ENCODE measurements around the gene TANC2. TPM values are rescaled to one million over a fixed set of nuclear protein-coding genes. Genes with fewer than 3 reads are reported as not detected.

The TANC2 gene
- total RNA-seq, 1 donor from 2014 or later, result 84.2 TPM

- no peak for FAIRE-seq
- no peak for TF ChIP-seq CTCF (IDR thresholded peaks at IDR 0.05; ENCODE audit: insufficient read depth, low read length, severe bottlenecking)
- H3K36me3 ChIP-seq (ENCODE audit: control insufficient read depth, insufficient read depth, low read length), result no peaks in the 10 kb centered on the region
- H3K4me3 ChIP-seq (ENCODE audit: low read depth, low read length), result no peak overlapping the region
- DNase-seq (ENCODE audit: low read depth), result no peak
- no peaks in the 10 kb centered on the region for H3K27me3 ChIP-seq (ENCODE audit: control insufficient read depth, insufficient read depth, low read length)
These were observed 42.5 kb upstream of the TANC2 start for GRCh38 chr17:62923258-62924150.

GRCh38 chr17:62925267-62925836, 40.7 kb upstream of the TANC2 start:
- TF ChIP-seq CTCF (IDR thresholded peaks at IDR 0.05; ENCODE audit: insufficient read depth, low read length, severe bottlenecking), result no peak
- H3K36me3 ChIP-seq (ENCODE audit: control insufficient read depth, insufficient read depth, low read length), result no peaks in the 10 kb centered on the region
- FAIRE-seq (no peak), DNase-seq (ENCODE audit: low read depth) (no peak)
- H3K4me3 ChIP-seq (ENCODE audit: low read depth, low read length), result no peak overlapping the region
- H3K27me3 ChIP-seq (ENCODE audit: control insufficient read depth, insufficient read depth, low read length), result no peaks in the 10 kb centered on the region

GRCh38 chr17:62927083-62927482, 39.0 kb upstream of the TANC2 start:
- no peaks in the 10 kb centered on the region for H3K36me3 ChIP-seq (ENCODE audit: control insufficient read depth, insufficient read depth, low read length)
- FAIRE-seq, result no peak
- no peak for TF ChIP-seq CTCF (IDR thresholded peaks at IDR 0.05; ENCODE audit: insufficient read depth, low read length, severe bottlenecking)
- H3K27me3 ChIP-seq (ENCODE audit: control insufficient read depth, insufficient read depth, low read length), result no peaks in the 10 kb centered on the region
- no peak overlapping the region for H3K4me3 ChIP-seq (ENCODE audit: low read depth, low read length)
- no peak for DNase-seq (ENCODE audit: low read depth)

GRCh38 chr17:62929320-62929719, 36.7 kb upstream of the TANC2 start:
- FAIRE-seq (no peak), DNase-seq (ENCODE audit: low read depth) (peak; percentile 49)
- H3K4me3 ChIP-seq (ENCODE audit: low read depth, low read length), result no peak overlapping the region
- no peaks in the 10 kb centered on the region for H3K27me3 ChIP-seq (ENCODE audit: control insufficient read depth, insufficient read depth, low read length)
- TF ChIP-seq CTCF (IDR thresholded peaks at IDR 0.05; ENCODE audit: insufficient read depth, low read length, severe bottlenecking), result no peak
- no peaks in the 10 kb centered on the region for H3K36me3 ChIP-seq (ENCODE audit: control insufficient read depth, insufficient read depth, low read length)

GRCh38 chr17:62931101-62931500, 34.9 kb upstream of the TANC2 start:
- FAIRE-seq (no peak), DNase-seq (ENCODE audit: low read depth) (peak; percentile 14)
- no peak overlapping the region for H3K4me3 ChIP-seq (ENCODE audit: low read depth, low read length)
- H3K27me3 ChIP-seq (ENCODE audit: control insufficient read depth, insufficient read depth, low read length), result no peaks in the 10 kb centered on the region
- no peak for TF ChIP-seq CTCF (IDR thresholded peaks at IDR 0.05; ENCODE audit: insufficient read depth, low read length, severe bottlenecking)
- no peaks in the 10 kb centered on the region for H3K36me3 ChIP-seq (ENCODE audit: control insufficient read depth, insufficient read depth, low read length)

Data from bronchial epithelial cell (primary cell).